Endothelial cell of umbilical vein (primary cell): ENCODE data around the gene SPSB2. TPM values are rescaled to one million over a fixed set of nuclear protein-coding genes. Genes with fewer than 3 reads are reported as not detected.

ENCODE experiments used
- BruUV-seq: library from RNA; stranded (reverse); fragments of 400-500 nt; replicated peaks from 2 replicates; lab custom pipeline; 2021; lab: Mats Ljungman, UMichigan
- CTCF ChIA-PET: fragments of 300-600, 350-600 bp; sonication (Branson Sonifier 250); formaldehyde crosslinking; loops from one replicate; lab custom pipeline; 2021; ENCODE audit warnings: antibody characterized with exemption, inconsistent platforms; lab: Charles Lee
- POLR2A ChIA-PET: fragments of 300-600, 350-600 bp; sonication (Branson Sonifier 250); formaldehyde crosslinking; loops from one replicate; lab custom pipeline; 2021; ENCODE audit warnings: antibody characterized with exemption, inconsistent platforms; lab: Charles Lee
- DNase-seq: peaks from one replicate; pipeline ENCODE4 v3.0.0-alpha.2; 2011; ENCODE audit warnings: low read depth, low spot score
- FAIRE-seq: peaks from 2 replicates; lab custom pipeline; 2011; peaks lifted over from hg19 to GRCh38; lab: Jason Lieb, UNC
- H2AFZ ChIP-seq: 2 replicates; pipeline ENCODE4 v1.6.0; 2012; ENCODE audit warnings: low read depth, low read length, control low read depth, inconsistent platforms
- H3K27ac ChIP-seq: 2 replicates; pipeline ENCODE4 v1.5.1; 2011; ENCODE audit warnings: low read depth, mild to moderate bottlenecking, control low read depth, low read length, moderate library complexity; ENCODE audit not compliant: insufficient read depth
- H3K27me3 ChIP-seq, 2 experiments: 2 replicates each; pipeline versions ENCODE4 v1.6.0 to v1.6.1; 2011; ENCODE audit warnings: low read length in 2 of 2, mixed read lengths in 1 of 2; ENCODE audit not compliant: control insufficient read depth in 2 of 2, insufficient read depth in 2 of 2
- H3K36me3 ChIP-seq, 2 experiments: 2 replicates in 1 of 2; 3 replicates in 1 of 2; pipeline ENCODE4 v1.5.1; 2011; ENCODE audit warnings: low read length in 2 of 2, mild to moderate bottlenecking in 1 of 2, moderate library complexity in 1 of 2; ENCODE audit not compliant: control insufficient read depth in 2 of 2, insufficient read depth in 2 of 2; ENCODE audit errors: extremely low read depth in 1 of 2
- H3K4me1 ChIP-seq: 3 replicates; pipeline ENCODE4 v1.5.1; 2011; ENCODE audit warnings: mild to moderate bottlenecking, low read length; ENCODE audit not compliant: control insufficient read depth, insufficient read depth; ENCODE audit errors: extremely low read depth
- H3K4me2 ChIP-seq: 2 replicates; pipeline ENCODE4 v1.6.1; 2011; ENCODE audit warnings: low read length, control low read depth, mixed read lengths; ENCODE audit not compliant: insufficient read depth
- H3K4me3 ChIP-seq, 3 experiments: fragments of 200-600 bp in 1 of 3; sonication (generic), shearing (Covaris generic) in 1 of 3; replicated peaks in 1 of 3; 2 replicates each; pipeline ENCODE4 v1.5.1; 2011 to 2016; ENCODE audit warnings: control low read depth in 3 of 3, low read length in 3 of 3, mild to moderate bottlenecking in 2 of 3, inconsistent platforms in 1 of 3, low read depth in 1 of 3, moderate library complexity in 1 of 3; ENCODE audit not compliant: insufficient read depth in 1 of 3
- H3K79me2 ChIP-seq: 2 replicates; pipeline ENCODE4 v1.6.0; 2012; ENCODE audit warnings: low read length, inconsistent platforms; ENCODE audit not compliant: control insufficient read depth, insufficient read depth
- H3K9ac ChIP-seq: replicated peaks from 2 replicates; pipeline ENCODE3; 2011; ENCODE audit warnings: low read length, control low read depth; ENCODE audit not compliant: insufficient read depth; ENCODE audit errors: extremely low read depth
- H3K9me1 ChIP-seq: replicated peaks from 3 replicates; pipeline ENCODE4 v1.6.0; 2011; ENCODE audit warnings: mild to moderate bottlenecking, low read length; ENCODE audit not compliant: control insufficient read depth, insufficient read depth; ENCODE audit errors: extremely low read depth
- H3K9me3 ChIP-seq: replicated peaks from 2 replicates; pipeline ENCODE4 v1.5.1; 2012; ENCODE audit warnings: low read length, inconsistent platforms; ENCODE audit not compliant: control insufficient read depth, insufficient read depth
- H4K20me1 ChIP-seq: replicated peaks from 2 replicates; pipeline ENCODE3; 2011; ENCODE audit warnings: mild to moderate bottlenecking, low read length; ENCODE audit not compliant: control insufficient read depth, insufficient read depth; ENCODE audit errors: extremely low read depth
- CTCF ChIP-seq, 2 donors: IDR thresholded peaks; 1 replicate in 1 of 2; 2 replicates in 1 of 2; pipeline ENCODE4 v1.5.1; 2011; ENCODE audit warnings: low read length in 2 of 2, mild to moderate bottlenecking in 2 of 2, moderate library complexity in 2 of 2, control low read depth in 1 of 2, inconsistent platforms in 1 of 2, low read depth in 1 of 2; ENCODE audit not compliant: insufficient read depth in 1 of 2; ENCODE audit errors: extremely low read depth in 1 of 2
- EZH2 ChIP-seq: IDR thresholded peaks from 2 replicates; pipeline ENCODE4 v1.6.1; 2012; ENCODE audit warnings: borderline replicate concordance, low read depth, mild to moderate bottlenecking, moderate library complexity, low read length, inconsistent platforms; ENCODE audit not compliant: severe bottlenecking
- FOS ChIP-seq: IDR thresholded peaks from 2 replicates; pipeline ENCODE4 v1.6.1; 2011; ENCODE audit warnings: mild to moderate bottlenecking, low read length, moderate library complexity, borderline replicate concordance; ENCODE audit not compliant: insufficient read depth
- GATA2 ChIP-seq: IDR thresholded peaks from 2 replicates; pipeline ENCODE4 v1.7.0; 2011; ENCODE audit warnings: low read depth, mild to moderate bottlenecking, moderate library complexity, mixed read lengths, low read length; ENCODE audit not compliant: insufficient read length, insufficient read depth
- JUN ChIP-seq: IDR thresholded peaks from 2 replicates; pipeline ENCODE4 v1.6.1; 2011; ENCODE audit warnings: borderline replicate concordance, low read depth; ENCODE audit not compliant: insufficient read length, insufficient read depth
- MAX ChIP-seq: IDR thresholded peaks from 2 replicates; pipeline ENCODE4 v1.6.1; 2011; ENCODE audit not compliant: insufficient read depth, insufficient read length
- MYC ChIP-seq: IDR thresholded peaks from one replicate; pipeline ENCODE4 v1.6.1; 2011; ENCODE audit warnings: mild to moderate bottlenecking, low read depth, low read length
- POLR2A ChIP-seq: IDR thresholded peaks from 2 replicates; pipeline ENCODE4 v1.6.1; 2012; ENCODE audit warnings: low read depth, mild to moderate bottlenecking, control low read depth, low read length
- POLR2AphosphoS5 ChIP-seq: IDR thresholded peaks from 2 replicates; pipeline ENCODE4 v1.6.1; 2012; ENCODE audit warnings: low read depth, mild to moderate bottlenecking, control low read depth, low read length, moderate library complexity; ENCODE audit not compliant: insufficient read depth
- dilution Hi-C: fragments of 300-500 bp; cut with MboI; formaldehyde crosslinking; loops from one replicate; pipeline ENCODE4 v1.15.0; 2019; ENCODE audit warnings: low sequenced_read_pairs; ENCODE audit not compliant: extremely low pct_ligation_motif_present
- intact Hi-C: fragments of 100-400 bp; cut with micrococcal nuclease; formaldehyde crosslinking; loops from one replicate; pipeline ENCODE4 v1.10.0; 2022
- polyA plus RNA-seq, 4 experiments: library from polyadenylated mRNA; depleted of rRNA in 3 of 4; stranded (reverse) in 3 of 4; unstranded in 1 of 4; fragments of >200 nt; gene quantifications; 2 replicates each; pipeline versions ENCODE4 v1.2.1 to v1.2.3, GENCODE V29; 2011 to 2012; ENCODE audit warnings: missing spikeins in 1 of 4
- total RNA-seq: library from RNA; stranded (reverse); gene quantifications from 2 replicates; pipeline ENCODE4 v1.2.3, GENCODE V29; 2021

The SPSB2 gene
- total and polyA plus RNA-seq, 2 donors (not counting 3 experiments of a cell fraction or from before 2014, with no cell fraction given), result 3.8 to 6.9 TPM

- Histone ChIP-seq H3K27me3 (no peaks in the 10 kb centered on the region), H3K4me1 (peaks cover 9% of the 10 kb centered on the region), H2AFZ (no peak overlapping the region), H3K9me1 (no peaks in the 10 kb centered on the region), H3K4me2 (no peak overlapping the region), H3K27ac (no peak overlapping the region), H3K36me3 (peaks cover 3 to 45% of the 10 kb centered on the region in 2 experiments), H3K9me3 (no peaks in the 10 kb centered on the region), H3K79me2 (peaks cover 15% of the 10 kb centered on the region), H3K4me3 (no peak overlapping the region), H3K9ac (no peak overlapping the region), H4K20me1 (no peaks in the 10 kb centered on the region)
- DNase-seq (no peak), FAIRE-seq (no peak)
- CTCF ChIA-PET, result interaction anchor here (0.5 to 2.9 kb wide), 8 partner anchors 9 to 219 kb away, joined by 3 to 17 read pairs (median 4); partner anchors contain the start of genes CDCA3, MLF2, PTMS and USP5
- no peak for TF ChIP-seq MYC
- TF ChIP-seq CTCF (IDR thresholded peaks at IDR 0.05; ENCODE audit: extremely low read depth in 1 of 2, insufficient read depth in 1 of 2, low read depth in 1 of 2, low read length in 2 of 2), result no peak
- TF ChIP-seq FOS, result no peak
- no peak for TF ChIP-seq EZH2
- no peak for TF ChIP-seq GATA2
- TF ChIP-seq MAX, result no peak
- no peak for TF ChIP-seq JUN
- no peak for TF ChIP-seq POLR2A
- TF ChIP-seq POLR2AphosphoS5, result no peak
- intact Hi-C loops (loop anchor here (2.0 kb wide), 1 partner anchor 17 kb away; the partner anchor contains the start of gene CDCA3), dilution Hi-C loops (no loop called here)
- BruUV-seq, result no TSS peak
- POLR2A ChIA-PET, result interaction anchor here (1.0 kb wide), 1 partner anchor 33 kb away, joined by 3 read pairs; the partner anchor contains the start of gene TPI1
Measured at GRCh38 chr12:6834254-6834653, 38.8 kb downstream of the SPSB2 start.
